Measurements from ENCODE around the gene CRACR2B. TPM values are rescaled to one million over a fixed set of nuclear protein-coding genes. Genes with fewer than 3 reads are reported as not detected.

CRACR2B gene
- total and polyA plus RNA-seq, 10 of the 15 experiments (the other 5 are each of a cell fraction or from before 2014, with no cell fraction given), result 0.10 to 33.7 (median 12.7) TPM

DNA sequence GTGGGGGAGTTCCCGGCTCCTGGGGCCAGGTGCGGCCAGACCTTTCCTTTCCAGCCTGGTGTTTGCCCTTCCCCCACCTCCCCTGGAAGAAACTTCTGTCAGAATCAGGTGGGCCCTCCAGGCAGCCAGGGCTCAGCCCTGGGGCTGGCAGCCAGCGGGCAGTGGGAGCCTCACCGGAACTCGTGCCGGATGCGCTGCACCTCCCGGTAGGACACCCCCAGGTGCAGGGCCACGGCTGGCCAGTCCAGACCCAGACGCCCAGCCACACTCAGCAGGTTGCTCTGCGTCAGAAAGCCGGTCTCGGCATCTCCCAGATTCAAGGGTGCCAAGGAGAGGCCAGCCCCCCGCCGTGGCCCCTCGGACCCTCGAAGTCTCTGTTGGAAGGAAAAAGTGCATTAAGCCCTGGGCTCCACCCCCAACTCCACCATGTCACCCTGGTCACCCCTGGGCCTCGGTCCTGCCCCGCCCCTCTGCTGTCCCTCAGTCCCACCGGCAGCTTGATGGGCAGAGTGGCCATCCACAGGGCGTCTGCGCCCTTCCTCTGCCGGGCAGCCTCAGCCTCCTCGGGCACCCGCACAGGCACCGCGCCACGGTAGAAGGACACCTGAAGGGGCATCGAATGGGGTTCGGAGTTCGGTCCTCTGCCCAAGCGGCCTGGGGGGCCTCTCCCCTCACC, 27.9 kb upstream of the CRACR2B start:
- POLR2A ChIA-PET, result no interaction called here
- Histone ChIP-seq H4K20me1 (ENCODE audit: control insufficient read depth, insufficient read depth) (no peaks in the 10 kb centered on the region), H3K27me3 (replicated peaks in 1 of 2; ENCODE audit: control insufficient read depth in 2 of 2, insufficient read depth in 2 of 2, low read length in 1 of 2) (no peaks in the 10 kb centered on the region), H3K9me3 (replicated peaks; ENCODE audit: control insufficient read depth, insufficient read depth, low read length) (no peaks in the 10 kb centered on the region), H3K4me1 (ENCODE audit: control insufficient read depth, insufficient read depth, low read length) (peaks cover 26% of the 10 kb centered on the region), H3K9ac (ENCODE audit: control insufficient read depth, insufficient read depth, low read length) (no peak overlapping the region), H3K79me2 (ENCODE audit: control insufficient read depth, insufficient read depth, low read length) (peaks cover 38% of the 10 kb centered on the region), H3K4me2 (ENCODE audit: control insufficient read depth, insufficient read depth) (no peak overlapping the region), H2AFZ (ENCODE audit: control insufficient read depth, low read depth, low read length) (no peak overlapping the region), H3K4me3 (no peak overlapping the region), H3K27ac (ENCODE audit: control insufficient read depth, insufficient read depth) (no peak overlapping the region), H3K36me3 (ENCODE audit: control insufficient read depth in 2 of 2, insufficient read depth in 2 of 2, low read length in 1 of 2) (peaks cover 0 to 10% of the 10 kb centered on the region in 2 experiments; a peak in 2 of 4 replicates)
- in situ Hi-C loops (cut with MboI), result loop anchor here (25.0 kb wide), 1 partner anchor 1588 kb away; the partner anchor contains the start of gene CD81
- TSS peak; percentile 18 for BruUV-seq (replicated peaks)
- 95% methylated on average over 32 of the region's 32 CpGs for WGBS (ENCODE audit: insufficient coverage, insufficient replicate concordance, low lambda C conversion rate, missing lambda C conversion rate)
- TF ChIP-seq STAT3 (IDR thresholded peaks at IDR 0.05; ENCODE audit: low read depth, low read length), result no peak
- no peak for TF ChIP-seq TCF12 (IDR thresholded peaks at IDR 0.05; ENCODE audit: low read depth, low read length)
- CTCF ChIA-PET, result no interaction called here
- FAIRE-seq (no peak), ATAC-seq (no peak), DNase-seq (ENCODE audit: low read depth, low spot score) (no peak)
- RAD21 ChIA-PET (ENCODE audit: unreplicated experiment), result no interaction called here
- SMC1A ChIA-PET (ENCODE audit: uncharacterized antibody, unreplicated experiment), result no interaction called here
- intact Hi-C loops (cut with micrococcal nuclease; ENCODE audit: unreplicated experiment), result loop anchor here (5.0 kb wide), 1 partner anchor 52 kb away; the partner anchor contains the start of gene TALDO1

DNA sequence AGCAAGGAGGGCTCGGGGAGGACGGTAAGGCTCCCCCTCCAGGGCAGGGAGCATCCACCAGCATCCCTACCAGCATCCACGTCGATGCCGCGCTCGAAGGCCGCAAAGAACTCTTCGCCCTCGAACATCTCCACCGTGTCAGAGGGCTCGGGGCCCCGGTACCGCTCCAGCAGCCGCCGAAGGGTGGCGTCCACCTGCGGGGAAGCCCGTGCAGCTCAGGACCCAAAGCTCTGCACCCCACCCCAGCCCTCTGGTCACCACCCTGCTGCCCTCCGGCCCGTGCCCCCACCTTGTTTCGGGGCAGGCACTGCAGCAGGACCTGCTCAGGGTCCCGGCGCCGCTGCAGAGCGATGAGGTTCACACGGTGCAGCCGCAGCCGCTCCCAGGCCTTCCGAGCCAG, 27.2 kb upstream of the CRACR2B start:
- FAIRE-seq (no peak), ATAC-seq (no peak), DNase-seq (ENCODE audit: low read depth, low spot score) (no peak)
- H3K79me2 ChIP-seq (ENCODE audit: control insufficient read depth, insufficient read depth, low read length), result peaks cover 33% of the 10 kb centered on the region
- BruUV-seq (replicated peaks), result no TSS peak
- in situ Hi-C loops (cut with MboI), result loop anchor here (25.0 kb wide), 1 partner anchor 1587 kb away; the partner anchor contains the start of gene CD81
- CTCF ChIA-PET, result no interaction called here
- no peaks in the 10 kb centered on the region for H4K20me1 ChIP-seq (ENCODE audit: control insufficient read depth, insufficient read depth)
- RAD21 ChIA-PET (ENCODE audit: unreplicated experiment), result no interaction called here
- peaks cover 0 to 10% of the 10 kb centered on the region in 2 experiments; a peak in 2 of 4 replicates for H3K36me3 ChIP-seq (ENCODE audit: control insufficient read depth in 2 of 2, insufficient read depth in 2 of 2, low read length in 1 of 2)
- H2AFZ ChIP-seq (ENCODE audit: control insufficient read depth, low read depth, low read length), result no peak overlapping the region
- 95% methylated on average over 30 of the region's 30 CpGs for WGBS (ENCODE audit: insufficient coverage, insufficient replicate concordance, low lambda C conversion rate, missing lambda C conversion rate)
- H3K4me2 ChIP-seq (ENCODE audit: control insufficient read depth, insufficient read depth), result no peak overlapping the region
- H3K4me3 ChIP-seq, result no peak overlapping the region
- H3K9me3 ChIP-seq (replicated peaks; ENCODE audit: control insufficient read depth, insufficient read depth, low read length), result no peaks in the 10 kb centered on the region
- SMC1A ChIA-PET (ENCODE audit: uncharacterized antibody, unreplicated experiment), result no interaction called here
- H3K9ac ChIP-seq (ENCODE audit: control insufficient read depth, insufficient read depth, low read length), result no peak overlapping the region
- POLR2A ChIA-PET, result no interaction called here
- H3K27me3 ChIP-seq (replicated peaks in 1 of 2; ENCODE audit: control insufficient read depth in 2 of 2, insufficient read depth in 2 of 2, low read length in 1 of 2), result no peaks in the 10 kb centered on the region
- intact Hi-C loops (cut with micrococcal nuclease; ENCODE audit: unreplicated experiment), result no loop called here
- peaks cover 21% of the 10 kb centered on the region for H3K4me1 ChIP-seq (ENCODE audit: control insufficient read depth, insufficient read depth, low read length)
- no peak overlapping the region for H3K27ac ChIP-seq (ENCODE audit: control insufficient read depth, insufficient read depth)
- no peak for TF ChIP-seq ZNF24 (IDR thresholded peaks at IDR 0.05)
- no peak for TF ChIP-seq ZBED1 (IDR thresholded peaks at IDR 0.05; ENCODE audit: borderline replicate concordance)
- TF ChIP-seq, protein P1, sequence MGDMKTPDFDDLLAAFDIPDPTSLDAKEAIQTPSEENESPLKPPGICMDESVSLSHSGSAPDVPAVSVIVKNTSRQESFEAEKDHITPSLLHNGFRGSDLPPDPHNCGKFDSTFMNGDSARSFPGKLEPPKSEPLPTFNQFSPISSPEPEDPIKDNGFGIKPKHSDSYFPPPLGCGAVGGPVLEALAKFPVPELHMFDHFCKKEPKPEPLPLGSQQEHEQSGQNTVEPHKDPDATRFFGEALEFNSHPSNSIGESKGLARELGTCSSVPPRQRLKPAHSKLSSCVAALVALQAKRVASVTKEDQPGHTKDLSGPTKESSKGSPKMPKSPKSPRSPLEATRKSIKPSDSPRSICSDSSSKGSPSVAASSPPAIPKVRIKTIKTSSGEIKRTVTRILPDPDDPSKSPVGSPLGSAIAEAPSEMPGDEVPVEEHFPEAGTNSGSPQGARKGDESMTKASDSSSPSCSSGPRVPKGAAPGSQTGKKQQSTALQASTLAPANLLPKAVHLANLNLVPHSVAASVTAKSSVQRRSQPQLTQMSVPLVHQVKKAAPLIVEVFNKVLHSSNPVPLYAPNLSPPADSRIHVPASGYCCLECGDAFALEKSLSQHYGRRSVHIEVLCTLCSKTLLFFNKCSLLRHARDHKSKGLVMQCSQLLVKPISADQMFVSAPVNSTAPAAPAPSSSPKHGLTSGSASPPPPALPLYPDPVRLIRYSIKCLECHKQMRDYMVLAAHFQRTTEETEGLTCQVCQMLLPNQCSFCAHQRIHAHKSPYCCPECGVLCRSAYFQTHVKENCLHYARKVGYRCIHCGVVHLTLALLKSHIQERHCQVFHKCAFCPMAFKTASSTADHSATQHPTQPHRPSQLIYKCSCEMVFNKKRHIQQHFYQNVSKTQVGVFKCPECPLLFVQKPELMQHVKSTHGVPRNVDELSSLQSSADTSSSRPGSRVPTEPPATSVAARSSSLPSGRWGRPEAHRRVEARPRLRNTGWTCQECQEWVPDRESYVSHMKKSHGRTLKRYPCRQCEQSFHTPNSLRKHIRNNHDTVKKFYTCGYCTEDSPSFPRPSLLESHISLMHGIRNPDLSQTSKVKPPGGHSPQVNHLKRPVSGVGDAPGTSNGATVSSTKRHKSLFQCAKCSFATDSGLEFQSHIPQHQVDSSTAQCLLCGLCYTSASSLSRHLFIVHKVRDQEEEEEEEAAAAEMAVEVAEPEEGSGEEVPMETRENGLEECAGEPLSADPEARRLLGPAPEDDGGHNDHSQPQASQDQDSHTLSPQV (IDR thresholded peaks at IDR 0.05), result no peak
- no peak for TF ChIP-seq ZZZ3 (IDR thresholded peaks at IDR 0.05; ENCODE audit: control insufficient read depth, insufficient read length, low read depth)
- TF ChIP-seq, protein P2, sequence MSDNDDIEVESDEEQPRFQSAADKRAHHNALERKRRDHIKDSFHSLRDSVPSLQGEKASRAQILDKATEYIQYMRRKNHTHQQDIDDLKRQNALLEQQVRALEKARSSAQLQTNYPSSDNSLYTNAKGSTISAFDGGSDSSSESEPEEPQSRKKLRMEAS (IDR thresholded peaks at IDR 0.05; ENCODE audit: low read depth, low read length), result no peak
- TF ChIP-seq IKZF1 (conservative IDR thresholded peaks at IDR 0.05), result no peak
- TF ChIP-seq NR2C2 (IDR thresholded peaks at IDR 0.05; ENCODE audit: borderline replicate concordance, control insufficient read depth, insufficient read length, low read depth), result no peak
- no peak for TF ChIP-seq RELA (IDR thresholded peaks at IDR 0.05; ENCODE audit: borderline replicate concordance, partially characterized antibody)
